NCI-H1105 treated with DMSO at 0.1 percent for 48 hours (cell line): ENCODE data around the gene LRRK2.
"Not testable (repeated sequence)": the region's sequence is repeated elsewhere in the genome, so short reads cannot be mapped to it uniquely, and the experiment has no call there.

ENCODE experiments used
- DNase-seq: peaks from one replicate; lab custom pipeline; 2025; lab: John Stamatoyannopoulos, UW

The LRRK2 gene

DNA sequence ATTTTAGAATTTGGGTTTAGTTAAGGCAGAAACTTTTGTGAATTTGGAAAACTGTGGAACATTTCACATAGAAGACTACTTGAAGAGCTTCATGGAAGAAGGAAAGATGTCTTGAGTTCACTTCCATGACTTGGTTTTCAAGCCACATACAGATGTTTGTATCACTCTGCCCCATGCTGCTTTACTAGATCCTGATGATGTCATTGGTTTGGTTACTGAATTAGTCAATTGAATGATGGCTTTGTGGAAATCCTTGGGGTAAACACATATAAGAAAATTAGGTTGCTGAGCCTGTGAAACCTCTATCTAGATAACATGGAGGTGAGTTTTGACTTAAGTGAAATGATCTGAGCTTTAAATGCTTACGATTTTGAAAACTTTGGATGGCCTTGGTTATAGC, 90.6 kb downstream of the LRRK2 start:
- no peak for DNase-seq

DNA sequence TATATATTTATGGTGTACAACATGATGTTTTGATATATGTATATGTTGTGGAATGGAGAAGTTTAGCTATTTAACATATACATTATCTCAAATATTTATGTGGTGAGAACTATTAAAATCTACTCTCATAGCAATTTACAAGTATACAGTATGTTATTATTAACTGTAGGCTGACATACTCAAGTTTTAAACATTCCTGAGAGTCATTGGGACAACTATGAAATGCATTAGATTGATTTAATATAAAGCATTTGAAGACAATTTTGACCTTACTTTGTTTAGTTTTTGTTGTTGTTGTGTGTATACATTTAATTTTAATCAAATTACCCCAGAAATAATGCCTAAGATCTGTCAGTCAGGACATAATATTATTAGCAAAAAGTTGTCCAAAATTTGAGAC, 99.5 kb downstream of the LRRK2 start:
- DNase-seq: no peak

DNA sequence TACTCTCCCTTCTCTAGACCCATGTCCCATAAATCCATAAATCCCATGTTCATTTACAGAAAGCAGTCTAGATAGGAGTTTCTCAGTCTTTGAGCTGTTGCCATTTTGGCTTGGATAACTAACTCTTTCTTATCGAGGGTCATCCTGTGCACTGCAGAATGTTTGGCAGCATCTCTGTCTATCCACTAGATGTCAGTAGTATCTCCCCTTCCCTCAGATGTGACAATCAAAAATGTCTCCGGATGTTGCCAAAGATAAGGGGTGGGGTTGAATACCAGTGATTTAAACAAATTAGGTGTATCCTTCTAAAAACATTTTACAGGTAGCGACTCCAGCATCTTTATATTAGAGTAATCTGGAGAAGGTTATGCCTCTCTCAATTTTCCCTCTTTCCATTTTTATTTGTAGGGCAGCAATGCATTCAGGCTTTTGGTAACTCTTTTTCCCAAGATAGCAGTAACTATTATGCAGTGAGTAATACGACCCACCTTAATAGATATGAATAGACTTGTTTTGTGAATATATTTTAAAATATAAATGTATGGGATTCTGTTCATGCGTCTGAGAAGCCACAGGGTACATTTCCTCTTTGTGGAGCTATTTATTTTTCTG, 100.7 kb downstream of the LRRK2 start:
- peak; percentile 83 for DNase-seq

DNA sequence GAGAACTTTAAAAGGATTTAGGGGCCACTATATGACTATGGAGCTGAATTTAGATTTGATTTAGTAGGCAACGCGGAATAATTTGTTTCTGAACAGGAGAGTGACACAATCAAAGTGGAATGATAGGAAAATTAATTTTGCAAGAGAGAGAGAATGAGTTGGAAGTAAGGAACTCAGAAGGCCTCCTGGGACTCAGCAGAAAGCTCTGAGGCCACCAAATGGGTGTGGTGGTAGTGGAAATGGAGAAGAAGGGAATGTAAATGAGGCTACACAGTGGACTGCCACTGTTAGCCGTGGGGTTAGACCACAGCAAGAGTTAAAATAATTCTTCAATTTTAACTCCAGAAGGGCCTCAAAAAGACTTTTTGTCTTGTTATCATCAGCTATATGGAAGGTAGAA, 102.7 kb downstream of the LRRK2 start:
- DNase-seq: no peak

DNA sequence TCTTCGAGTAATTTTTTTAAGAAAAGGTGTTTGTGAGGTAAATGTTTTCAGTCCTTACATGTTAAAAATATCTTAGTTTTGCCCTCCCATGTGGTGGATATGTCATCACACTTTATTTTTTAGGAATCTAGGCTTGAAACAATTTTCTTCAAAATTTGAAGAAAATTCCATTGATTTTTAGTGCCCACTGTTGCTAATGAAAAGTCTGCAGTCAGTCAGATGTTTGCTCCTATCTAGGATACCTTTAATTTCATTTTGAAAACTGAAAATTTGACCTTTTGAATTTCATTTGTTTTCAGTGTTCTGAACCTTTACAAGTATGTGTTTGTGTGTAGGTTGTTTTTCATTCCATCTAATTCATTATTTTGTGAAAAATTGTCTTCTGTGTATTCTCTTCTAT, 105.4 kb downstream of the LRRK2 start:
- DNase-seq: no peak

DNA sequence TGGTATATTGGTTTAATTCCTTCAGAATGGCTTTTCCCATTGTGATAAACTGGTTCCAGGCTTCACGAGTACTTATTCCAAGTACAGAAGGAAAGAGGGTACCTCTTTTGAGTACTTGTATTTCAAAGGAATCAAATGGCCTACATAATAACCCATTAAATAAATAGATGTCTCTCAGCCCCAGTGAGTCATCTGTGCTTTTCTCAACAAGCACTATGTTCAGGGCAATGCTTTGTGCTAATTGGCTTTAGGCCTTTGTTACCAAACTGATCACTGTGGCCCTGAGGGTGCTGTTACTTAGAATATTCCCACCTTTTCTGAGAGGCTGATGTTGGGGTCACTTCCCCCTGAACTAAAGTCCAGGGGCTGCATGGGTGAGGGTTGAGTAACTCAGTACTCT, 107.1 kb downstream of the LRRK2 start:
- no peak for DNase-seq

DNA sequence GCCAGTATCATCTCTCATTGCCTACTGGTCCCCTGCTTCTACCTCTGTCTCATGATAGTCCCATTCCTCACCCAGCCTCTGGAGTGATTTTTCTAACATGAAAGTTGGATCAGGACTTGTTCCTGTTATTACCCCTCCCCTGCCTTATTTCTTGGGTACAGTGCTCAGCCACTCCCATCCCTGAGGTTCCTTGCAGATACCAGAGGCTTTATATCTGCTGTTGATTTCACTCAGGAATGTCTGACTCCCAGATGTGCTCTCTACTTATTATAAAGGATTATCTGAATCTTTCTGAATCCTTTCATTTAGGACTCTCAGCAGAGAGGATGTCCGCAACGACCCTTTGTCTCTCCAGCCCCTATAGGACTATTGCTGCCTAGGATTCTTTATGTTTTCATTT, 111.2 kb downstream of the LRRK2 start:
- DNase-seq: no peak

DNA sequence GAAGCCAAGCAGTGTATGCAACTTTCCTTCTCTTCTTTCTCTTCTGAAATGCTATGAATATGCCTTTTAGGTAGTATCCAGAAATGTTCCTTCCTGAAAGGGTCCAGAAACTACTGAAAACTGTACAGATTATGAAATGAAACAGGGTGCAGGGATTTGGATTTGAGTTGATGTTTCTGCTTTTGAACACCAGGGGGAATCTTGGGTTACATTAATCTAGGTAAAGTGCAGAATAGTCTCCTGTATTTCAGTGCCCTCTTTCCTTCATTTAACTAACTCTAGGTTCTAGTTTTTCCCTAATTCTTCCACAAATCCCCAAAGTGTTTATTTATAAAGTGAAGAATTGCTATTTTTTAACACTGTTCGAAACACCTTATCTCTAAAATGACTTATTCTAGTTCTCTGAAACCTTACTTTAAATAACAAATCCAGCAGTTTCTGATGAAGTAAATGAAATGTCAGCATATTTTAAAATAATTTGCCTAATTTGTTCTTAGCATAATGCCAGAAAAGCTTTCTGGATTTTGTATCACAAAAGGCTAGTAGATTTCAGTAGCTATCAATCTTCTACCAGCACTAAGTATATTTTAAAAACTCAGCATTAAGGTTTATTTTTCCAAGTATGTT, 111.9 kb downstream of the LRRK2 start:
- peak; percentile 71 for DNase-seq

DNA sequence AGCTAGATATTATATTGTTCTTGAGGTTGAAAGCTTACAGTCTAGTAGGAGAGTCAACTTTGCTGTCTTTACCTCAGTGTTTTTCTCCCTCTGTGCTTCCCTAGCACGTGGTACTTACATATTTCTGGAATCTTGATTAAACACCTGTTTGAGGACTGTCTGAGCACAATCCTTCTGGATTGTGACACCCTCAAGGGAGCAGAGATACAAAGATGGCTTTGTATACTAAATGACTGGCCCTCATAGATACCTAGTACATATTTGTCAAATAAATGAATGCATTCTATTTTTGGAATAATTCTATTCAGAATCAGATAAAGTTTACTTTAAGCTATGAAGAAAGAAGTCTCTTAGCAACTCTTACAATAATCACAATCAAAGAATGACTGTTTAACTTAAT, 113.3 kb downstream of the LRRK2 start:
- DNase-seq: no peak

DNA sequence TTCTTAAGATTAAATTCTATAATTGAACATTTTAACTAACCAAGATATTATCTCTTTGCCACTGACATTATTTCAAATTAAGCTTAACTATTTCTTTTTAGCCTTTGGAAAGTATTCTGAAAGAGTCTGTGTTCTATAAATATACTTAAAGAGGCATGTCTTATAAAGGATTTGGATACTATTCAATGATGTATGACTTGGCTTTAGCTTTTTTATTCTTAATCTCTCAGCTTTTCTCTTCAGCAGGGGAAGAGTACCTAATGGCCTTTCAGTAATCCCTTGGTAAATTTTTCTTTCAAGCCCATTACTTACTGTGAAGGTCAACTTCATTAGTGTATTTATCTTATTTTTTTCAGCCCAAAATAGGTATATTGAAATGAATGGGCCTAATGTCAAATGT, 113.8 kb downstream of the LRRK2 start:
- DNase-seq: no peak

DNA sequence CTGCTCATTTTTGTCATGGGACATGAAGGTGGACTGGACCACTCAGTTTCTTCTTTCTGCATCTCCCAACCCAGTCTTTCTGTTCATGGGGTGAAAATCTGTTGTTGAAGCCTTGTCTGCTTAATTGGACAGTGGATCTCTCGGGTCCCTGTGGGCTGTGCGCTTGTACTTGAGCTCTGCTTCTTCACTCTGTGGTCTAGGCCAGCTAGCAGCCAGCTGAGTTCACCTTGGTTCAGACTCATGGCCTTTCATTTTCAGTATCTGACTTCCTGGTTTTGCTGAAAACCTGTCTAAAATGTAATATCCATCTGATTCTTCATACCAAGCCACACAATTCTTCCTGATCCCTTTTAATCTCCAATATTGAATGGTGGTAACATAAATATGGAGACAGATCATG, 117.2 kb downstream of the LRRK2 start:
- DNase-seq: no peak

DNA sequence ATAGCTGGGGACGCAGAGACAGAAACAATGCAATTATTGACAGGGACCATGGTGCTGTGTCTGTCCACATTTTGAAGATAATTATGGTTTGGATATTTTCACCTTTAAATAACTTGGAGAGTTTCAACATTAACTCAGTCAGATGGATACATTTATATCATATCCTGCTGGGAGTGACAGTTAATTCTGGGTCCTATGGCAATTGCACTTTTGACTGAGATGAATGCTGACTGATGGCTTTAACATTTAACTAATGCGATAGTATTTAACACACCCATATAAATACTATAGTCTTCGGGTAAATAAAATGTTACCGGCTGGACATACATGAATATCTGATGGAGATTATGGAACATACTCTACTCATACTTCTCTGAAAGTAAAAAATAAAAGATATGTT, 118.3 kb downstream of the LRRK2 start:
- no peak for DNase-seq

DNA sequence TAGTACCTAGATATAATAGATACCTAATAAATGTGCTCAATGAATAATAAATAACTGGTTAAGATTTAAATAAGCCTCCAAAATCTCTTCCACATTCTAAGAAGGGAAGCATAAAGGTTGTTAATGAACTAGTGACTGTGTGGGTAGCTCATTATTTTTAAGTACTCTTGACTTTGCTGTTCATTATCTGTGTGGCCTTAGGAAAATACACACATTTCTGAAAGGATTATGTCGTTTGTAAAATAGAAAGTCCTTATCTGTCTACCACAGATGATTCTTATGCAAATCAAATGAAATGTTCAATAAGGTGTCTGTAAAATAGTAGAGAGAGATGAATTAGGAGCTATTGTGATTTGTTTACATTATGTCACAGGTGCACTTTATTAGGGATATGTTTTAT, 119.5 kb downstream of the LRRK2 start:
- peak; percentile 68 for DNase-seq

DNA sequence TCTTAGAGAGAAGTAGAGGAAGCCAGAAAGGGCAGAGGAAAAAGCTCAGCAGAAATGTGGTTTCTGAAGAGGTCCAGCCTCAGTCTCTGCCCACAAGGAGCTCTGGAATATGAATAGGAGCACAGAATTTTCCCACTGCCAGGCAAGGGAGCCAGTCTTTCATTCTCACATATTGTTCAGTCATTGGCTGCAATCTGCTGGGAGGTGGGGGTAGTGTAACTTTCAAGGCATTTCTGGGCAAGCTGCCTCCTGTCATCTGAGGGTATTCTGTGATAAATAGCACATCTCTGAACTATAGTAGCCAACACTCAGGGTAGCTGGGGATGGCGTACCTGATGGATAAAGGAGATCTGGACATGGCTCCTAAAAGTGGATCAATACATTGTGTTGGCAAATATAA, 127.2 kb downstream of the LRRK2 start:
- no peak for DNase-seq

DNA sequence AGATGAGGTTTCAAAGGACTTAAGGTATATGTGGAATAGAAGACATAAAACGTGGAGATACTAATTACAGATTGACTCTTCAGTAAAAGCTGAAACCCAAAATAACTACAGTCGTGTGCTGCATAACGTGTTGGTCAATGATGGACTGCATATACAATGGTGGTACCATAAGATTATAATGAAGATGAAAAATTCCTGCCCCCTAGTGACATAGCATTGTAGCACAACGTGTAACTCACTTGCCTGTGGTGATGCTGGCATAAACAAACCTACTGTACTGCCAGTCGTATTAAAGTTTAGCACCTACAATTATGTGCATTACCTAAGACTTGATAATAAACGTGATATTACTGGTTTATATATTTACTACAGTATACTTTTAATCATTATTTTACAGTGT, 150.3 kb downstream of the LRRK2 start:
- DNase-seq: no peak

DNA sequence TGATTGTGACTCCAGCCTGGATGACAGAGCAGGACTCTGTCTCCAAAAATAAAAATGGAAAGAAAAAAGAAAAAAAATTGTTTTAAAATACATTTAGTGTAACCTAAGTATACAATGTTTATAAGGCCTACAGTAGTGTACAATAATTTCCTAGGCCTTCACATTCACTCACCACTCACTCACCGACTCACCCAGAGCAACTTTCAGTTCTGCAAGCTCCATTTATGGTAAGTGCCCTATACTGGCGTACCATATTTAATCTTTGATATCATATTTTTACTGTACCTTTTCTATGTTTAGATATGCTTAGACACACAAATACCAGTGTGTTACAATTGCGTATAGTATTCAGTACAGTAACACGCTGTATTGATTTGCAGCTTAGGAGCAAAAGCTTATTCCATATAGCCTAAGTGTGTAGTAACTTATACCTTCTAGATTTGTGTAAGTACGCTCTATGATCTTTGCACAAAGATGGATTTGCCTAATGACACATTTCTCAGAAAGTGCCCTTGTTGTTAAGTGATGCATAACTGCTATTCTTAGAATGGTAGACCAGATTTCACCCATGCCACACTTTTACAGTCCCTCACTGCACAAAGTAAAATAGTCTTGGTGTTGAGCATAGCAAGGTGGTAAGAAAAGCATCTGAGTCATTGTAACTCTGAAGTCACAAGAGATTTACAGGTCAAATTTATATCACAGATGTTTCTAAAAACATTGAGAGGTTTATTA, 151.9 kb downstream of the LRRK2 start:
- no peak for DNase-seq

DNA sequence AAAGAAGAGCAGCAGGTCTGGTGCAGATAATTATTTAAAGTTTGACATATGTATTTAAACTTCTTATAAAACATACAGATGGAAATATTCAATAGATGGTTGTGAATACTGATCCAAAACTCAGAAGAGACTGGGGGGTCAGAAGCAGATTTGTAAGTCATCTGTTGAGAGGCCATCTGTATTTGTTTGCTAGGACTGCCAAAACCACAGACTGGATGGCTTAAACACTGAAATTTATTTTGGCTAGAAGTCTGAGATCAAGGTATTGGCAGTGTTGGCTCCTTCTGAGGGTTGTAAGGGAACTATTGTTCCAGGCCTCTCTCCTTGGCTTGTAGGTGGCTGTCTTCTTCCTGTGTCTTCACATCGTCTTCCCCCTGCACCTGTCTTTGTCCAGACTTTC, 153.9 kb downstream of the LRRK2 start:
- DNase-seq: no peak

DNA sequence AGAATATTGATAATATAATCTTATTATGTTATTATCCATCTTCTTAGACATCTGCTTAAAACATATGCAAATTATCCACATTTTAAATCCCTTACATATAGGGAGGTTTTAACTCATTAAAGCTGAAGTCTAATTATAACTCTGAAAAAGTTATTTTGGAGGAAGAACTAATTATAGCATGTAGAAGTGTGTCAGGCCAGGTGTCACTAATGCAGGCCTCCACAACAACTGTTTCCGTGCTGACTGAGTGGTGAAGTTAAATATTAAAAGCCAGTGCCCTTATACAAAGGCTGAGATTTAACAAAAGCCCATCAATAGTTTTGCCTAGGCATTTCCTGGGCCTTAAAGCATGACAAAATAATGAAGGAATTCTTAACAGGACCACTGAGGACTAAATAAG, 157.4 kb downstream of the LRRK2 start:
- DNase-seq: no peak

DNA sequence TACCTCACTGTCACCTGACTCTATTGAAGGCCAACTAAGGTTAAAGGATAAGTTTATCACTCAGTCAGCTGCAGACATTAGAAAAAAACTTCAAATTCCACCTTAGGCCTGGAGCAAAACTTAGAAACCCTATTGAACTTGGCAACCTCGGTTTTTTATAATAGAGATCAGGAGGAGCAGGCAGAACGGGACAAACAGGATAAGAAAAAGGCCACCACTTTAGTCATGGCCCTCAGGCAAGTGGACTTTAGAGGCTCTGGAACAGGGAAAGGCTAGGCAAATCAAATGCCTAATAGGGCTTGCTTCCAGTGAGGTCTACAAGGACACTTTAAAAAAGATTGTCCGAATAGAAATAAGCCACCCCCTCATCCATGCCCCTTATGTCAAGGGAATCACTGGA, 162.5 kb downstream of the LRRK2 start:
- not testable (repeated sequence) for DNase-seq

DNA sequence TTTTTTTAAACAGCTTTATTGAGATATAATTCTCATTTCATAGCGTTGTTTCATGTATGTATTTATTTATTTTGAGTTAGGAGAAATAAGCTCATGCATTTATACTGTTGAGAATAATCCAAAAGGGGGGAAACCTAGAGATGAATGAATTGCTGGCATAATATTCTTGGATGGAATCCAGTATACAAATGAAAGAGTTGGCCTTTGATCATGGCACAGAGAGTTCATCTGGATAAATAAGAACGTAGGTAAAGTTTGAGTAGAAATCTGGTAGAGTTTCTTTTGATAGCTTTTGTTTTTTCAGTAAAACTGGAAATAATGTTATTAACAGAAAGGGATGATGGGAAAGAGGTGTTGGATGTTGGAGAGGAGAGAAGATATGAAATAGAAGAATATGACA, 166.2 kb downstream of the LRRK2 start:
- no peak for DNase-seq

DNA sequence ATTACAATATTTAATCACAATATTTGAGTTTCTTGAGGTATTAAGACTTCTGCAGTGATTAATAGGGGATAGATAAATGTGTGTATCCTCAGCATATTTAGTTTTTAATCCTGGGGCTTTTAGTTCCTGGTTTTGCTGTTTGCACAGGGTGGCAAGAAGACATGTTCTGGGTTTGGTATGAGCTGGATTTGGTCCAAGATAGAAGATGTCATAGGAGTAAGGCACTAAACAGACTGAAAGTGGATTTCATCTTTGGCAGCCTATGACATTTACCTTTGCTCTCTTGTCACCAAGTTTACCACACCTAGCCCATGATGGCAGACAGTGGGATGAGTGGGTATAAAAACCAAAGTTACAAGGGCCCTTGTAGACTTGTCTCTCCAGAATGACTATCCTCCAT, 168.2 kb downstream of the LRRK2 start:
- DNase-seq: no peak

DNA sequence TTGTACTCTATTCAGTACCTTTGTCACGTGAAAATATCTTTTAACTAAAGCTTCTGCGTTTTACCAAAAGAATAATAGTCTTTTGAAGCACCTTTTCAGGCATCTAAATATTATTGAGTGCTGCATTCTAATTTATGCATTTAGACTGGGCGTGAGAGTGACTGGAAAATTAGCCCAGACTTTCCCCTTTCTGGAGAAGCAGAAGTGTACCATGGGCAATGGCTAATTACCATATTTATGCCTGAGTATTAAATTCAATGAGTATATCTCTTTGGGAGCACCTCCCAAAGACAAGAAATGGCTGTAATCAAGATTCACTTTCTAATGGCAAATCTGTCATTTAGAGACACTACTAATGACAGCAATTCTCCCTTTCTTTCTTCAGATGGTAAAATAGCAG, 174.9 kb downstream of the LRRK2 start:
- no peak for DNase-seq

DNA sequence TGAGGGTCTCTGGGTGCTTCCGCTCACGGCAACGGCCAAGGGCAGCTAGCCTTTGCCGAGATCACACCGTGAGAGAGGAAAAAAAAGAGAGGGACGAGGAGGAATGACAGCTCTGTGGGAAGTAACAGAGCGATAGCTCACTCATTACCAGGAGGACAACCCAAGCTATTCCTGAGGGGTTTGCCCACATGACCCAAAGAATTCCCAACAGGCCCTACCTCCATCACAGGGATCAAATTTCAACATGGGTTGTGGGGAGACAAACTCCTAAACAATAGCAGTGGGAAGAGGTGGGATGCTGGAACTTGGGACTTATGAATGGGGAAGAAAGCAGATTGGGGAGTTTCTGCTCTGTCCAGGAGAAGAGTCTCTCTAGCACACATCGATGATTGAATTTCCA, 180.6 kb downstream of the LRRK2 start:
- no peak for DNase-seq
